Hepatic stellate cell (primary cell): Measurements from ENCODE around the gene LOC128125822.
A peak's percentile ranks its signal among the peaks of the same experiment; 100 is the strongest.
"Not testable (repeated sequence)": the region's sequence is repeated elsewhere in the genome, so short reads cannot be mapped to it uniquely, and the experiment has no call there.

Experiments used
- DNase-seq: peaks from one replicate; pipeline ENCODE4 v3.0.0; 2011; ENCODE audit warnings: low spot score

The LOC128125822 gene

DNA sequence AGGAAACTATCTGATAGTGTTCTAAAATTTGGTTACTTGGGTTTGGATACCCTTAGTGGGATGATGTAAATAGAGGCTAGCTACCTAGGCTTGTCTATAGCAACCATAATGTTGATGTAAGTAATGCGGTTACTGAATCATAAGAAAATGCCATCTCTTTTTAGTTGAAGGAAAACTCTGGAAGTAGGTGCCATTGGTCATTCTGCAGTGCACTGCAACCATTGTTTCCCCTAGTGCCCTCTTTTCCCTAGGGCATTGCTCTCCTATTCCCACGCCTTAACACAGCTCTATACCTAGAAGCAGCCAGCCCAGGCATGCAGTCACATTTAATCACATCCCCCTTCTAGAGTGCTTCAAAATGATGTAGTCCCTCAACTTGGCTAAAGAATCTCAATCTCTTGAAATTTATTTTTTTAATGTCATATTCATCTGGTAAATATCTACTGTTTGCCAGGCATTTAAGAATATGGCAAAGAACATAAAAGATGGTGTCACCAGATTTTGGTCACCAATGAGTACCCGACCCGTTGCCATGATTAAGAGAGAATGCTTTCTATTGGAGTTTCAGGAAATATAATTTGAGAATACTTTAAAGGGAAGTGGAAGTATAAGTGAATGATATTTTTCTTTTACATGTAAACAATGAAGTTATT lies 10.4 kb downstream of the LOC128125822 start:
- no peak for DNase-seq

DNA sequence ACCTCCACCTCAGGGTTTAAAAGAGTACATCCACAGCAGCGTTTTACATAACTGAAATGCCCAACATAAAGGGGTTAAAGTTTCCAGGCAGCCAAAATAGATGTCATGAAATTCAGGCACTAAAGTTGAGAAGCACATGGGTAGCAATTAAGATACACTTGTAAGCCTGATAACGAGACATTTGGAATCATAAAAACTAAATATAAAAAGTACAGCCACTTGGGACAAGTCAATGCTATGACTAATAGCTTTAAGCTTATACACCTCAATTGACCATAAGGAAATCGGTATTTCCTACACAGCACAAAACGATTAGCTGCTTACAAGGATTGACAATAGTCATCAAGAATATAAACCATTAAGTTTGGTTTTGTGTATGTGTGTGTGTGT lies 11.8 kb downstream of the LOC128125822 start:
- DNase-seq, result no peak

DNA sequence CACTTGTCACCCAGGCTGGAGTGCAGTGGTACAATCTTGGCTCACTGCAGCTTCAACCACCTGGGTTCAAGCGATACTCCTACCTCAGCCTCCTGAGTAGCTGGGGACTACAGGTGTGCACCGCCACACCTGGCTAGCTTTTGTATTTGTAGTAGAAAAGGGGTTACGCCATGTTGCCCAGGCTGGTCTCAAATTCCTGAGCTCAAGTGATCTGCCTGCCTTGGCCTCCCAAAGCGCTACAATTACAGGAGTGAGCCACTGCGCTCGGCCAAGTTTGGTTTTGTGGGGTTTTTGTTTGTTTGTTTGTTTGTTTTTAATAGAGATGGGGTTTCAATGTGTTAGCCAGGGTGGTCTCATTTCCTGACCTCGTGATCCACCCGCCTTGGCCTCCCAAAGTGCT lies 12.3 kb downstream of the LOC128125822 start:
- no peak for DNase-seq

DNA sequence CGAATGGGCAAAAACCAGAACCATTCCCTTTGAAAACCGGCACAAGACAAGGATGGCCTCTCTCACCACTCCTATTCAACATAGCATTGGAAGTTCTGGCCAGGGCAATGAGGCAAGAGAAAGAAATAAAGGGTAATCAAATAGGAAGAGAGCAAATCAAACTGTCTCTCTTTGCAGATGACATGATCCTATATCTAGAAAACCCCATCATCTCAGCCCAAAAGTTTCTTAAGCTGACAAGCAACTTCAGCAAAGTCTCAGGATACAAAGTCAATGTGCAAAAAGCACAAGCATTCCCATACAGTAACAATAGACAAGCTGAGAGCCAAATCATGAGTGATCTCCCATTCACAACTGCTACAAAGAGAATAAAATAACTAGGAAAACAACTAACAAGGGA lies 13.4 kb downstream of the LOC128125822 start:
- not testable (repeated sequence) for DNase-seq

DNA sequence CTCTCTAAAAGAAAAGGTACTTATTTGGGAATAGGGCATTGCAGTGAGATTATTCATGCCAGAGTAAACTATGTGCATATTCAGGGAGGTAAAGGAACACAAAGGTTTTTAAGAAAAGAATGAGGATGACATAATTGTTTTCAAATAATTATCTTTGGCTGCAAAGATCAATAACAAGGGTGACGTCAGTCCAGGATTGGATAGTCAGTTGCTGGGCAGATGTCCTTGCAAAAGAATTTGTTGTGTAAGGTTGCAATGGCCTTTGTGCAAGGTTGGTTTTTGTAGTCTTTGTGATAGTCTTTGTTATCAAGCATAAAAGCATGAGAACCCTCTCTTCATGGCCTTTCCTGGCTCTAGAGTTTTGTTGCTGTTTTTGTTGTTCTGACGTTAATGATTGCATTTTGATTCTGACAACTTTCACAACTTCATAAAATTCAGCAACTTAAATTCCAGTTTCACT lies 17.7 kb downstream of the LOC128125822 start:
- no peak for DNase-seq

DNA sequence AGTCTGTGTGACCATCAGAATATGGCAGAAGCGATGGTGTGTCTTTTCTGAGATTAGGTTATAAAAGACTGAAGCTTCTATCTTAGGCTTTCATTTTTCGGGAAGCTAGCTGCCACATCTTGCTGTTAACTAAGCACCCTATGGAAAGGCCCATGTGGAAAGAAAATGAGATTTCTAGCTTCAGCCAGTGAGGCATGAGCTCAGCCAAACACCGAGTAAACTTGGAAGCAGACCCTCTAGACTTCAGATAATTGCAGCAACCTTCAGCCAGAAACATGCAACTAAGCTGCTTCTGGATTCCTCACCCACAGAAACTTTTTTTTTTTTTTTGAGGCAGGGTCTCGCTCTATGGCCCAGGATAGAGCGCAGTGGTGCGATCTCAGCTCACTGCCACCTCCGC lies 20.6 kb downstream of the LOC128125822 start:
- DNase-seq, result no peak

DNA sequence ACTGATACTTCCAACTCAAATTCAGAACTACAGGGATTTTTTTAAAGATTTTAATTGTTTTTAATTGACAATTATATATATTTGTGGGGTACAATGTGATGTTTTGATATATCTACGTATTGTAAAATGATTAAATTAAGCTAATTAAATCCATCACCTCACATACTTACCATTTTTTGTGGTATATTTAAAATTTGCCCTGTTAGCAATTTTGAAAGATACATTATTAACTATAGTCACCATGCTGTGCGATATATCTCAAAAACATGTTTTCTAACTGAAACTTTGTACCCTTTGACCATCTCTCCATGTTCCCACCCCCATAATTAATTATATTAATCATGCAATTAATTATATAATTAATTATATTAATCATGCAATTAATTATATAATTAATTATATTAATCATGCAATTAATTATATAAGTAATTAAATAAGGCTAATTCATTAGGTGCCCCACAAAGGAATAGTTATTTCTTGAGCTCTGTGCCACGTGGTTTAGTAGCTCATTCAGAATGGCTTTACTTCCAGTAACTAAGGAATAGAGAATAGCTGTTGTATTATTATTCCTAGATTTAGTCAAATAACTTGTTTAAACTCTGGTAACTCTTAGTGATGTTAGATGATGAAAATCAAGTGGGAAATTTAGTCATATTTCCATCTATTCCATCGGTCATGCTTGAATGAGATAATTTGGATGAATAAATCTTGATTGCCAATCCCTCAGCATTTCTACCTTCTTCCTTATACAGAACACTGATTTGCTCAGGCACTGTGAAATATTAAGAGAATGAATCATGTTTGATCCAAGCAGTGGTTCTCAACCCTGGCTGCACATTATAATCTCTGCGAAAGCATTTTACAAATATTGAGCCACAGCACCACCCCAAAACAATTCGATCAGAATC lies 25.1 kb downstream of the LOC128125822 start:
- DNase-seq, result no peak

DNA sequence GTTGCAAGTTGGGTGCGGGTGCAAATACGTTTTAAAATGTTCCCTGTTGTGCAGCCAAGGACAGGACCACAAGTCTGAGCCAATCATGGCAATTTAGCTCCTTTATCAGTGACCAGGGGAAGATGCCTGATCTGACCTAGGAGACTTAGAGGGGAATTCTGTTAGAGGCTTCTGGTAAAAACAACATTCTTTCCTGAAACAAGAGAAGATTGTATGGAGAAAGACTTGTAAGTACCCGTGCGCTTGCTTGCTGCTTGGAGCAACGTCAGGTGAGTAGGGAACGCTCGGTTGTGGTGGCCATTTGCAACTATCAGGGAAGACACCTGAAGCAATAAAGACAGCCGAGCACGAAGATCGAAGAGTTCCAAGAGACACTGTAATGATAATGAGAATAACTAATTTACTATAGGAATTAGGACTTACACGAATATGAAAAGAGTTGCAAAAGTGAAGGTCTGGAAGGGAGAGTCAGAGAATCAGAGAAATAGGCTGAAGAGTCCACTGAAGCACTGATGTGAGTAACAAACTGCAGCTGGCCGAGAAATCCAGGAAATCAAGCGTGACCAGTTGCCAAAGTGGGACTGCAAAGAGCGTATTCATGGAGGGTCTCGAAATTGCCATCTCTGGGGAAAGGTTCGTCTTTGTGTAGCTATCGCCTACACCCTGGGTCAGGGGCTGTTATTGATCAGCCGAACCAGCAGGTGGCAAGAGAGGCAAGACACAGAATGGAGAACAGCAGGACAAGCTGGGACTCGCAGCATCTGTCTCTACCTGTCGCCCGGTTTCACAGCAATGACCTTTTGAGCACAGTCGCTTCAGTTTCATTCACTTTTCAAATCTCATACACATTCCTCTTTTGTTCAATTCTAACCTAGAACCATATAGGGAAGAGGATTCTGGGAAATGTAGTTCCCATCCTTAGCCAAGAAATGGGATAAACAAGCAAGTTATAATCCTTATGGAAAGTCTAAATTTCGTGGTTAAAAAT lies 26.1 kb downstream of the LOC128125822 start:
- peak; percentile 55 for DNase-seq

DNA sequence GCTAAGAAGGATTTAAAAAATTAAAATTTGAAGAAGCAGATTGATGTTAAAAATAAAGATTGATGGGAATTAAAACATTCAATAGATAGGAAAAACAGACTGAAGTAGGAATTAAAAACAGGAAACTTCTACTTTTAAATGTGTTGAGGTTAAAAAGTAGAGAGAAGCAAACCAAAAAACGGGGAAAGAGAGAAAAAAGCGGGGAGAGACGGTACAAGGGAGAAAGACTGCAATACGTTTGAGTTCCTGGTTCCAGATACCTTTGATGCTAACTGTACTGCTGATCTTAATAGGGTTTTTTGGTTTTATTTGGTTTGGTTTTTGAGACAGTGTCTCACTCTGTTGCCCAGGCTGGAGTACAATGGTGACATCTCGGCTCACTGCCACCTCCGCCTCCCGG lies 27.0 kb downstream of the LOC128125822 start:
- no peak for DNase-seq

DNA sequence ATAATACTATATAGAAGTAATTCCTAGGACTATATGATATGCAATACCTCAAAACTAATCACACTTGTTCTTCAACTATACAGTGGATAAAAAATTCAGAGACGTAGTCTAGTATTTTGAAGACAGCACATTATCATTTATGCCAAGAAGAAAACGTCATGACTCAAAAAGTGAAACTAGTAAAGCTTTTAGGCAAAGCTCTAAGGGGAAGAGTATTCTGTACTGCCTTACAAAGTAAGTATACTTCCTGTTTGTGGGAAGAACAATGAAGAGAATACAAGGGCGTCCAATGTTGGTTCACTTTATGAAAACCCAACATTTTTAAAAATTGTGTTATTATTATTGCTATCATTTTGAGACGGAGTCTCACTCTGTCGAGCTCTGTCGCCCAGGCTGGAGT lies 27.9 kb downstream of the LOC128125822 start:
- DNase-seq, result no peak

DNA sequence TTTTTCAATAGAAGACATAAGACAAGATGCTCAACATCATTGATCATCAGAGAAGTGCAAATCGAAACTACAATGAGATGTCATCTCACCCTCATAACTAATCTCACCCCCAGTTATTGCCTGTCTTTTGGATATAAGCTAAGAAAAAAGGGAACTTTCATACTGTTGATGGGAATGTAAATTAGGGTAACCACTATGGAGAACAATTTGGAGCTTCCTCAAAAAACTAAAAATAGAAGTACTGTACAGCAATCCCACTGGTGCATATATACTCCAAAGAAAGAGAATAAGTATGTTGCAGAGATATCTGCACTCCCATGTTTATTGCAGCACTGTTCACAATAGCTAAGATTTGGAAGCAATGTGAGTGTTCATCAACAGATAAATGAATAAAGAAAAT lies 37.0 kb downstream of the LOC128125822 start:
- DNase-seq, result no peak

DNA sequence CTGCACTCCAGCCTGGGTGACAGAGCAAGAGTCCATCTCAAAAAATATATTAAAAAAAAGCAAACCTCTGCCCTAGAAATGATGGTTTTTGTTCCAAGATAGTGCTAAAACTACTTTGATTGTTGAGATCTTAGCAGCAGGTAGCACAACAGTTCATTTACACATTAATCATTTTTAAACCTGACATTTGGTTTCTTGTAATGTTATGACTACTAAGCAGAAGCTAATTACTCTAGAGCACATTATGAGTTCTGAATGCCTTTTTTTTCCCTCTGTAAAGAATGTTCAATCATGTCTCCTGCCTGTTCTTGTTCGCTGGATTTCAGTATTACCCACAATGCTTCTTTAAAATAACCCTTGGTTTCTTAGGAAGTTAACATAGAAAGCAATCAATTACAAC lies 38.7 kb downstream of the LOC128125822 start:
- no peak for DNase-seq

DNA sequence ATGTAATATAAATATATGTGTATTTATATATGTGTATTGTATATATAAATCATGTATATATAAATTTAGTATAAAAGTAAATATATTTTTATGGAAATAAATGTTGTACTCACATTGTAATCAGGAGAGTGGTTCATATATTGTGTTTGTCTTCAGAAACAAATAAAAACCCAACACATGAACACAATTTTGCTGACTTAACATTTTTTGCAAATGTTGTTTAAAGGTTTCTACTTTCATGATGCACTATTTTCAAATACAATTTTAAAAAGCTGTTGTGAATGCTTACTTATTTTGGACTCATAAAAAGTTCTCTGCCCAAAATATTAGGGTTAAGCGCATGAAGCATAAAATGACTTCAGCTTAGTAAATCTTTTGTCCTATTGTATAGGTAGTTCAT lies 39.3 kb downstream of the LOC128125822 start:
- DNase-seq, result no peak

DNA sequence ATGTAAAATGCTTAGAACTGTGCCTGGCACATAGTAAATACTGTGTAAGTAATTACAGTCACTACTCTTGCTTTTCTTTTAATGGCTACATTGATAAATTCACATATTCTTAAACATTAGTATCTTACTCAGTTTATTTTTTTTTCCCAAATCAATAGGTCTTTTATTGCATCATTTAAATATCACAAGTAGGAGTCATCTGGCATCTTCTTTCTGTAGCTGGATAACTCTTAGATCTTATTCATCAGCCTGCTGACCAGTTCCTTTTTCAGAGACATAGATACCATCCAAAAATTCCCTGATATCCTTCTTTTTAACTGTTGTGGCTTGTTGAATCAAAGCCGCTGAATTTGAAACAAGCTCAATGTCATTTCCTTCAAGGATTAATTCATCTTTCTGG lies 43.3 kb downstream of the LOC128125822 start:
- DNase-seq, result no peak
